Endothelial cell of umbilical vein (primary cell): ENCODE measurements around the gene HSPA1B. TPM values are rescaled to one million over a fixed set of nuclear protein-coding genes. Genes with fewer than 3 reads are reported as not detected.
A peak's percentile ranks its signal among the peaks of the same experiment; 100 is the strongest.

Experiments used
- BruUV-seq: library from RNA; stranded (reverse); fragments of 400-500 nt; replicated peaks from 2 replicates; lab custom pipeline; 2021; lab: Mats Ljungman, UMichigan
- CTCF ChIA-PET: fragments of 300-600, 350-600 bp; sonication (Branson Sonifier 250); formaldehyde crosslinking; loops from one replicate; lab custom pipeline; 2021; ENCODE audit warnings: antibody characterized with exemption, inconsistent platforms; lab: Charles Lee
- POLR2A ChIA-PET: fragments of 300-600, 350-600 bp; sonication (Branson Sonifier 250); formaldehyde crosslinking; loops from one replicate; lab custom pipeline; 2021; ENCODE audit warnings: antibody characterized with exemption, inconsistent platforms; lab: Charles Lee
- DNase-seq: peaks from one replicate; pipeline ENCODE4 v3.0.0-alpha.2; 2011; ENCODE audit warnings: low read depth, low spot score
- FAIRE-seq: peaks from 2 replicates; lab custom pipeline; 2011; peaks lifted over from hg19 to GRCh38; lab: Jason Lieb, UNC
- H2AFZ ChIP-seq: 2 replicates; pipeline ENCODE4 v1.6.0; 2012; ENCODE audit warnings: low read depth, low read length, control low read depth, inconsistent platforms
- H3K27ac ChIP-seq: 2 replicates; pipeline ENCODE4 v1.5.1; 2011; ENCODE audit warnings: low read depth, mild to moderate bottlenecking, control low read depth, low read length, moderate library complexity; ENCODE audit not compliant: insufficient read depth
- H3K27me3 ChIP-seq, 2 experiments: 2 replicates each; pipeline versions ENCODE4 v1.6.0 to v1.6.1; 2011; ENCODE audit warnings: low read length in 2 of 2, mixed read lengths in 1 of 2; ENCODE audit not compliant: control insufficient read depth in 2 of 2, insufficient read depth in 2 of 2
- H3K36me3 ChIP-seq, 2 experiments: 2 replicates in 1 of 2; 3 replicates in 1 of 2; pipeline ENCODE4 v1.5.1; 2011; ENCODE audit warnings: low read length in 2 of 2, mild to moderate bottlenecking in 1 of 2, moderate library complexity in 1 of 2; ENCODE audit not compliant: control insufficient read depth in 2 of 2, insufficient read depth in 2 of 2; ENCODE audit errors: extremely low read depth in 1 of 2
- H3K4me1 ChIP-seq: 3 replicates; pipeline ENCODE4 v1.5.1; 2011; ENCODE audit warnings: mild to moderate bottlenecking, low read length; ENCODE audit not compliant: control insufficient read depth, insufficient read depth; ENCODE audit errors: extremely low read depth
- H3K4me2 ChIP-seq: 2 replicates; pipeline ENCODE4 v1.6.1; 2011; ENCODE audit warnings: low read length, control low read depth, mixed read lengths; ENCODE audit not compliant: insufficient read depth
- H3K4me3 ChIP-seq, 3 experiments: fragments of 200-600 bp in 1 of 3; sonication (generic), shearing (Covaris generic) in 1 of 3; replicated peaks in 1 of 3; 2 replicates each; pipeline ENCODE4 v1.5.1; 2011 to 2016; ENCODE audit warnings: control low read depth in 3 of 3, low read length in 3 of 3, mild to moderate bottlenecking in 2 of 3, inconsistent platforms in 1 of 3, low read depth in 1 of 3, moderate library complexity in 1 of 3; ENCODE audit not compliant: insufficient read depth in 1 of 3
- H3K79me2 ChIP-seq: 2 replicates; pipeline ENCODE4 v1.6.0; 2012; ENCODE audit warnings: low read length, inconsistent platforms; ENCODE audit not compliant: control insufficient read depth, insufficient read depth
- H3K9ac ChIP-seq: replicated peaks from 2 replicates; pipeline ENCODE3; 2011; ENCODE audit warnings: low read length, control low read depth; ENCODE audit not compliant: insufficient read depth; ENCODE audit errors: extremely low read depth
- H3K9me1 ChIP-seq: replicated peaks from 3 replicates; pipeline ENCODE4 v1.6.0; 2011; ENCODE audit warnings: mild to moderate bottlenecking, low read length; ENCODE audit not compliant: control insufficient read depth, insufficient read depth; ENCODE audit errors: extremely low read depth
- H3K9me3 ChIP-seq: replicated peaks from 2 replicates; pipeline ENCODE4 v1.5.1; 2012; ENCODE audit warnings: low read length, inconsistent platforms; ENCODE audit not compliant: control insufficient read depth, insufficient read depth
- H4K20me1 ChIP-seq: replicated peaks from 2 replicates; pipeline ENCODE3; 2011; ENCODE audit warnings: mild to moderate bottlenecking, low read length; ENCODE audit not compliant: control insufficient read depth, insufficient read depth; ENCODE audit errors: extremely low read depth
- FOS ChIP-seq: IDR thresholded peaks from 2 replicates; pipeline ENCODE4 v1.6.1; 2011; ENCODE audit warnings: mild to moderate bottlenecking, low read length, moderate library complexity, borderline replicate concordance; ENCODE audit not compliant: insufficient read depth
- JUN ChIP-seq: IDR thresholded peaks from 2 replicates; pipeline ENCODE4 v1.6.1; 2011; ENCODE audit warnings: borderline replicate concordance, low read depth; ENCODE audit not compliant: insufficient read length, insufficient read depth
- POLR2A ChIP-seq: IDR thresholded peaks from 2 replicates; pipeline ENCODE4 v1.6.1; 2012; ENCODE audit warnings: low read depth, mild to moderate bottlenecking, control low read depth, low read length
- POLR2AphosphoS5 ChIP-seq: IDR thresholded peaks from 2 replicates; pipeline ENCODE4 v1.6.1; 2012; ENCODE audit warnings: low read depth, mild to moderate bottlenecking, control low read depth, low read length, moderate library complexity; ENCODE audit not compliant: insufficient read depth
- dilution Hi-C: fragments of 300-500 bp; cut with MboI; formaldehyde crosslinking; loops from one replicate; pipeline ENCODE4 v1.15.0; 2019; ENCODE audit warnings: low sequenced_read_pairs; ENCODE audit not compliant: extremely low pct_ligation_motif_present
- intact Hi-C: fragments of 100-400 bp; cut with micrococcal nuclease; formaldehyde crosslinking; loops from one replicate; pipeline ENCODE4 v1.10.0; 2022
- polyA plus RNA-seq, 4 experiments: library from polyadenylated mRNA; depleted of rRNA in 3 of 4; stranded (reverse) in 3 of 4; unstranded in 1 of 4; fragments of >200 nt; gene quantifications; 2 replicates each; pipeline versions ENCODE4 v1.2.1 to v1.2.3, GENCODE V29; 2011 to 2012; ENCODE audit warnings: missing spikeins in 1 of 4
- total RNA-seq: library from RNA; stranded (reverse); gene quantifications from 2 replicates; pipeline ENCODE4 v1.2.3, GENCODE V29; 2021
- TF ChIP-seq, protein P1 (sequence below): IDR thresholded peaks from 2 replicates; pipeline ENCODE4 v1.6.1; 2011; ENCODE audit not compliant: insufficient read depth, insufficient read length
- TF ChIP-seq, protein P2 (sequence below), 2 donors: IDR thresholded peaks; 1 replicate in 1 of 2; 2 replicates in 1 of 2; pipeline ENCODE4 v1.5.1; 2011; ENCODE audit warnings: low read length in 2 of 2, mild to moderate bottlenecking in 2 of 2, moderate library complexity in 2 of 2, control low read depth in 1 of 2, inconsistent platforms in 1 of 2, low read depth in 1 of 2; ENCODE audit not compliant: insufficient read depth in 1 of 2; ENCODE audit errors: extremely low read depth in 1 of 2

The HSPA1B gene
- total and polyA plus RNA-seq, 2 donors (not counting 3 experiments of a cell fraction or from before 2014, with no cell fraction given) = 27.1 to 54.0 TPM

DNA sequence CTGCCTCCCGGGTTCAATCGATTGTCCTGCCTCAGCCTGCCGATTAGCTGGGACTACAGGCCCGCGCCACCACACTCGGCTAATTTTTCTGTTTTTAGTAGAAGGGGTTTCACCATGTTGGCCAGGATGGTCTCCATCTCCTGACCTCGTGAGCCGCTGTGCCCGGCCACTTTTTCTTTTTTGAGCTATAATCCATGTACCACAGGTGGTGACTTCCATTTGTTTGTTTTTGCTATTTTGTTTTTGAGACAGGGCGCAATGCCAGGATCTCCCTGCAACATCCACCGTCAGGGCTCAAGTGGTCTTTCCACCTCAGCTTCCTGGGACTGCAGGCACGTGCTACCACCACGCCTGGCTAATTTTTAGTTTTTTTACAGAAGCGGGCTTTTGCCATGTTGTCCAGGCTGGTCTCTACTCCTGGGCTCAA, 8.5 kb downstream of the HSPA1B start:
- H3K4me2 ChIP-seq = peak overlapping the region; percentile 86
- no peaks in the 10 kb centered on the region for H3K27me3 ChIP-seq
- H4K20me1 ChIP-seq = peaks cover 8% of the 10 kb centered on the region
- peaks cover 21 to 27% of the 10 kb centered on the region in 2 experiments for H3K36me3 ChIP-seq
- peaks cover 50% of the 10 kb centered on the region for H3K79me2 ChIP-seq
- intact Hi-C loops (loop anchor here (10.0 kb wide), 1 partner anchor 119 kb away; the partner anchor contains the start of genes NELFE and SKIC2), dilution Hi-C loops (no loop called here)
- ChIA-PET POLR2A (interaction anchor here (0.6 to 1.6 kb wide), 5 partner anchors 8 to 61 kb away, joined by 3 to 7 read pairs (median 4); partner anchors contain the start of genes EHMT2 and HSPA1B), CTCF (interaction anchor here (1.0 to 1.5 kb wide), 4 partner anchors 24 to 105 kb away, joined by 3 to 7 read pairs (median 4); no protein-coding TSS in a partner anchor)
- TSS peak; percentile 30 for BruUV-seq
- no peaks in the 10 kb centered on the region for H3K9me1 ChIP-seq
- peak overlapping the region; percentile 38 for H3K27ac ChIP-seq
- peak overlapping the region; percentile 38 to 98 (median 81) for H3K4me3 ChIP-seq
- no peak overlapping the region for H2AFZ ChIP-seq
- H3K4me1 ChIP-seq = peaks cover 28% of the 10 kb centered on the region
- DNase-seq = no peak
- H3K9me3 ChIP-seq = no peaks in the 10 kb centered on the region
- TF ChIP-seq, protein P1, sequence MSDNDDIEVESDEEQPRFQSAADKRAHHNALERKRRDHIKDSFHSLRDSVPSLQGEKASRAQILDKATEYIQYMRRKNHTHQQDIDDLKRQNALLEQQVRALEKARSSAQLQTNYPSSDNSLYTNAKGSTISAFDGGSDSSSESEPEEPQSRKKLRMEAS = no peak
- TF ChIP-seq POLR2AphosphoS5 = peak; percentile 35
- H3K9ac ChIP-seq = peak overlapping the region; percentile 99
- peak; percentile 33 for FAIRE-seq

DNA sequence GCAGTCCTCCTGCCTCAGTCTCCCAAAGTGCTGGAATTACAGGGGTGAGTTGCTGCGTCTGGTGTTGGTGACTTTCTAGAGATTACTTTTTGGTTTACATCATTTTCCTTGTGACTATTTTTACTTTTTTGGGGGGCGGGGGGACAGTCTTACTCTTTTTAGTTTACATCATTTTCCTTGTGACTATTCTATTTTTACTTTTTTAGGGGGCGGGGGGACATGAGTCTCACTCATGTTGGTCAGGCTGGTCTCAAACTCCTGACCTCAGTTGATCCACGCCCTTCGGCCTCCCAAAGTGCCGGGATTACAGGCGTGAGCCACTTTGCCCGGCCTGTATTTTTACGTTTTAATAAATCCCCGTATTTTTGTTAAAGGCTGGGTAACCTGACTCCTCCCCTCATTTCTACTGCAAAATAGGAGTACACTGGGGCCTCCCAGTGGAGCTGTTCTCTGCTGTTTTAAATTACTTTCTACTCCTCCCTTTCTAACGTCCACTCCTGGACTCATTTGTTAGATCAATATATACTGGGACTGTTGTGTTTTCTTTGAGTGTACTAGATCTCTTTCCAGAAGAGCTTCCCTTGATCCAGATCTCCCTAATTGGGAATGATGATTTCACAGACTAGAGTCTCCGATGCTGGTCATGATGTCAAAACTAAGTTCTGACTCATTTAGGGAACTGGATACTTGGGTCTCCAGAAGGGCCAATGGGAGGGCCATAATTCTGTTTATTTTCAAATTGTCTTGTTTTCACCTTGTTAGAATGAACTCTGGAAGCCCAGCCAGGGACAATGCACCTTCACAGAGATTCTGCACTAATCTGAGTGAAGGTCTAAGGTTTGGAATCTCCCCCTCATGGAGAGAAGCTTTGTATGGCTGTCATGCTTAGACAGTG, 9.2 kb downstream of the HSPA1B start:
- Histone ChIP-seq H2AFZ (no peak overlapping the region), H3K9me1 (no peaks in the 10 kb centered on the region), H3K4me2 (peak overlapping the region; percentile 86), H4K20me1 (peaks cover 8% of the 10 kb centered on the region), H3K36me3 (peaks cover 21 to 27% of the 10 kb centered on the region in 2 experiments), H3K4me1 (peaks cover 27% of the 10 kb centered on the region), H3K9me3 (no peaks in the 10 kb centered on the region), H3K79me2 (peaks cover 45% of the 10 kb centered on the region), H3K27ac (peak overlapping the region; percentile 38), H3K4me3 (peak overlapping the region; percentile 38 to 98 (median 81)), H3K9ac (peak overlapping the region; percentile 99), H3K27me3 (no peaks in the 10 kb centered on the region)
- intact Hi-C loops (loop anchor here (10.0 kb wide), 1 partner anchor 118 kb away; the partner anchor contains the start of genes NELFE and SKIC2), dilution Hi-C loops (no loop called here)
- peak; percentile 30 for DNase-seq
- POLR2A ChIA-PET = interaction anchor here (0.6 to 1.6 kb wide), 2 partner anchors 9 to 21 kb away, joined by 3 to 6 read pairs; partner anchors contain the start of gene HSPA1B
- CTCF ChIA-PET = interaction anchor here (1.0 to 1.5 kb wide), 5 partner anchors 23 to 116 kb away, joined by 3 to 7 read pairs (median 3); no protein-coding TSS in a partner anchor
- TF ChIP-seq POLR2AphosphoS5 (no peak), JUN (no peak), POLR2A (no peak), FOS (no peak)
- TF ChIP-seq, protein P2, sequence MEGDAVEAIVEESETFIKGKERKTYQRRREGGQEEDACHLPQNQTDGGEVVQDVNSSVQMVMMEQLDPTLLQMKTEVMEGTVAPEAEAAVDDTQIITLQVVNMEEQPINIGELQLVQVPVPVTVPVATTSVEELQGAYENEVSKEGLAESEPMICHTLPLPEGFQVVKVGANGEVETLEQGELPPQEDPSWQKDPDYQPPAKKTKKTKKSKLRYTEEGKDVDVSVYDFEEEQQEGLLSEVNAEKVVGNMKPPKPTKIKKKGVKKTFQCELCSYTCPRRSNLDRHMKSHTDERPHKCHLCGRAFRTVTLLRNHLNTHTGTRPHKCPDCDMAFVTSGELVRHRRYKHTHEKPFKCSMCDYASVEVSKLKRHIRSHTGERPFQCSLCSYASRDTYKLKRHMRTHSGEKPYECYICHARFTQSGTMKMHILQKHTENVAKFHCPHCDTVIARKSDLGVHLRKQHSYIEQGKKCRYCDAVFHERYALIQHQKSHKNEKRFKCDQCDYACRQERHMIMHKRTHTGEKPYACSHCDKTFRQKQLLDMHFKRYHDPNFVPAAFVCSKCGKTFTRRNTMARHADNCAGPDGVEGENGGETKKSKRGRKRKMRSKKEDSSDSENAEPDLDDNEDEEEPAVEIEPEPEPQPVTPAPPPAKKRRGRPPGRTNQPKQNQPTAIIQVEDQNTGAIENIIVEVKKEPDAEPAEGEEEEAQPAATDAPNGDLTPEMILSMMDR (IDR thresholded peaks at IDR 0.05; ENCODE audit: extremely low read depth in 1 of 2, insufficient read depth in 1 of 2, low read depth in 1 of 2, low read length in 2 of 2) = no peak
- no TSS peak for BruUV-seq
- FAIRE-seq = peak; percentile 8
